Measurements from ENCODE around the gene FXYD3. TPM values are rescaled to one million over a fixed set of nuclear protein-coding genes. Genes with fewer than 3 reads are reported as not detected.

The FXYD3 gene
- total and polyA plus RNA-seq, 2 experiments from 2014 or later: 0.35 TPM; not detected in 1

DNA sequence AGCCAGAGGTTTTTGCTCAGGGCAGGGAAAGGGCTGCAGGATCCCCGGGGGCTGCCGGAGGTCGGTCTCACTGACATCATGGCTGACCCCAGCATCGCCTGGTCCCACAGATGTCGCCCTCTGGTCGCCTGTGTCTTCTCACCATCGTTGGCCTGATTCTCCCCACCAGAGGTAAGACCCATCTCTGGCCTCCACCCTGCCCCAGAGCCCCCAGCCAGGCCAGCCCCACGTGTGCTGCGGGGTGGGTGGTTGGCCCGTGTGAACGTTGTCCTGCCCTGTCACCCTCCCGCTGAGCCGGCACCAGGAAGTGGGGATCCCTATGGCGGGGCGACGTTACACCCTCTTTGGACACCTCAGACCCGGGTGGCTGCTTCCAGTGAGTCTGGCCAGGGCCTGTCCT lies 39.8 kb downstream of the FXYD3 start:
- peaks cover 27% of the 10 kb centered on the region for H3K27me3 ChIP-seq
- H3K36me3 ChIP-seq: no peaks in the 10 kb centered on the region
- no peak overlapping the region for H3K27ac ChIP-seq
- TF ChIP-seq, protein P1, sequence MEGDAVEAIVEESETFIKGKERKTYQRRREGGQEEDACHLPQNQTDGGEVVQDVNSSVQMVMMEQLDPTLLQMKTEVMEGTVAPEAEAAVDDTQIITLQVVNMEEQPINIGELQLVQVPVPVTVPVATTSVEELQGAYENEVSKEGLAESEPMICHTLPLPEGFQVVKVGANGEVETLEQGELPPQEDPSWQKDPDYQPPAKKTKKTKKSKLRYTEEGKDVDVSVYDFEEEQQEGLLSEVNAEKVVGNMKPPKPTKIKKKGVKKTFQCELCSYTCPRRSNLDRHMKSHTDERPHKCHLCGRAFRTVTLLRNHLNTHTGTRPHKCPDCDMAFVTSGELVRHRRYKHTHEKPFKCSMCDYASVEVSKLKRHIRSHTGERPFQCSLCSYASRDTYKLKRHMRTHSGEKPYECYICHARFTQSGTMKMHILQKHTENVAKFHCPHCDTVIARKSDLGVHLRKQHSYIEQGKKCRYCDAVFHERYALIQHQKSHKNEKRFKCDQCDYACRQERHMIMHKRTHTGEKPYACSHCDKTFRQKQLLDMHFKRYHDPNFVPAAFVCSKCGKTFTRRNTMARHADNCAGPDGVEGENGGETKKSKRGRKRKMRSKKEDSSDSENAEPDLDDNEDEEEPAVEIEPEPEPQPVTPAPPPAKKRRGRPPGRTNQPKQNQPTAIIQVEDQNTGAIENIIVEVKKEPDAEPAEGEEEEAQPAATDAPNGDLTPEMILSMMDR (IDR thresholded peaks at IDR 0.05; ENCODE audit: low read depth, low read length): no peak
- H3K9me3 ChIP-seq (ENCODE audit: low read depth): no peaks in the 10 kb centered on the region
- H3K4me1 ChIP-seq (ENCODE audit: low read depth): peaks cover 6% of the 10 kb centered on the region
- peak overlapping the region; percentile 39 for H3K4me3 ChIP-seq
- DNase-seq (ENCODE audit: low read depth in 1 of 2, low spot score in 1 of 2): no peak

DNA sequence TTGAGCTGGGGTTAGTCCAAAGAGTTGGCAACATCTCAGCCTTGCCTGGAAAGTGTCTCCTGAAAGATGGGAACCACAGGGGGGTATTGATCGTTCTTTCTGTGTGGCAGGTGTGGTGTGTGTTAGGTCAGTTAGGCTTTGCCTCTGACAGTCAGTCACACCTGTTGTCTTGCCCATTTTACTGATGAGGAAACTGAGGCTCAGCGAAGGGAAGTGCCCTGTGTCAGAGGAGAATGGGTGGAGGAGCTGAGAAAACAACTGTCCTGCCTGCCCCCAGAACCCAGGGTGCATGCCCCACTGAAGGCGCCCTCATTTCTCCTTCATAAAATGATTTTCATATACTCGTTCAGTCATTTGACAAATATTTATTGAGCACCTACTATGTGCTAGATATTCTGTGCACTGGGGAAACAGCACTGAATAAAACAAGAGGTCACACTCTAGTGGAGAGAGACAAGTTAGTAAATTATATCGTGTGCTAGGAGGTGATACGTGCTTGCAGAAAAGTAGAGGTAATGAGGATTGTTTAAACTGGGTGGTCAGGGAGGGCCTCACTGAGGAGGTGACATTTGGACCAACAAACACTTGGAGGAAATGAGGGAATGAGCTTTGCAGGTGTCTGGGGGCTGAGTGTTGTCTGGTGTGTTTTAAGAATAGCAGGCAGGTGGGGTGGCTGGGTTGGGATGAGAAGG lies 40.5 kb downstream of the FXYD3 start:
- TF ChIP-seq, protein P1 (IDR thresholded peaks at IDR 0.05; ENCODE audit: low read depth, low read length): no peak
- no peaks in the 10 kb centered on the region for H3K36me3 ChIP-seq
- peaks cover 6% of the 10 kb centered on the region for H3K4me1 ChIP-seq (ENCODE audit: low read depth)
- no peak for DNase-seq (ENCODE audit: low read depth in 1 of 2, low spot score in 1 of 2)
- no peaks in the 10 kb centered on the region for H3K9me3 ChIP-seq (ENCODE audit: low read depth)
- no peak overlapping the region for H3K4me3 ChIP-seq
- no peak overlapping the region for H3K27ac ChIP-seq
- H3K27me3 ChIP-seq: peaks cover 27% of the 10 kb centered on the region

DNA sequence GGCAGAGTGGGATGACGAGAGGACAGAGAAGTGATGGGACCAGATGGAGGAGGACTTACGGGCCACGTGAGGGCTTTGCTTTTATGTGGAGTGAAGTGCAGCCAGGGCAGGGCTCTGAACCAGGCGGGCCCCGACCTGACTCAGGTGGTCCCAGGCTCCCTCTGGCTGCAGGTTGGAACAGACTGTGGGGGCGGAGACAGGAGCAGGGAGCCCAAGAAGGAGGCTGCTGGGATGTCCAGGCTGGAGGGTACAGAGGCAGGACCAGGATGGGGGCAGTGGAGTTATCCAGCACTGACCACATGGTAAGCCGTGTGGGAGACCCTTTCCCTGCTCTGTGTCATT lies 41.0 kb downstream of the FXYD3 start:
- no peak overlapping the region for H3K27ac ChIP-seq
- no peaks in the 10 kb centered on the region for H3K36me3 ChIP-seq
- no peak for DNase-seq (ENCODE audit: low read depth in 1 of 2, low spot score in 1 of 2)
- TF ChIP-seq, protein P1 (IDR thresholded peaks at IDR 0.05; ENCODE audit: low read depth, low read length): no peak
- no peaks in the 10 kb centered on the region for H3K9me3 ChIP-seq (ENCODE audit: low read depth)
- peaks cover 27% of the 10 kb centered on the region for H3K27me3 ChIP-seq
- H3K4me1 ChIP-seq (ENCODE audit: low read depth): peaks cover 6% of the 10 kb centered on the region
- no peak overlapping the region for H3K4me3 ChIP-seq

DNA sequence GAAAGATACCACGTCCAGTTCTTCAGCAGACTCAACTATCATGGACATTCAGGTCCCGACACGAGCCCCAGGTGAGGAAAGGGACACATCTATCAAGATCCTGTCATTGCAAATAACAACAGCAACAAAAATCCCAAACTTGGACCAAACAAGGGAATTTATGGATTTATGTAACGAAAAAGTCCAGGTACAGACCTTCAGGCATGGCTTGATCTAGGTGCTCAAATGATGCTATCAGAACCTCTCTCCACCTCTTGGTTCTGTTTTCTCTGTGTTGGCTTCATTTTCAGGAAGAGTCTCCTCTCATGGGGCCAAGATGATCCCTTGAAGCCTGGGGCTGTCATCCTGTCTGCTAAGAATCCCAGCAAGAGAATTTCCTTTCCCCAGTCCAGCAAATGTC lies 41.8 kb downstream of the FXYD3 start:
- peaks cover 26% of the 10 kb centered on the region for H3K27me3 ChIP-seq
- no peaks in the 10 kb centered on the region for H3K36me3 ChIP-seq

DNA sequence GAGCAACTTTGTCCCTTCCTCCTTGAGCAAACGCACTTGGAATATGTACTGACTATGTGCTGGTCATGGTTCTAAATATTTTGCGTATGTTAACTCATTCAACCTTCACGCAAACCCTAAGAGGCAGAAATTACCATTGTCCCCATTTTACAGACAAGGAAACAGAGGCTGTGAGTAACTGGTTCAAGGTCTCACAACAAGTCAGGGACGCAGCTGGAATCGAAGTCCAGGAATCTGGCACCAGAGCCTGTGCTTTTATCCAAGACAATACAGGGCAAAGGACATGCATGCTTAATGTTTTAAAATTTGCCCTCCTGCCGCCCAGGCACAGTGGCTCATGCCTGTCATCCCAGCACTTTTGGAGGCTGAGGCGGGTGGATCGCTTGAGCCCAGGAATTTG lies 44.0 kb downstream of the FXYD3 start:
- TF ChIP-seq, protein P1 (IDR thresholded peaks at IDR 0.05; ENCODE audit: low read depth, low read length): no peak

More for the DNA sequence above, 41.8 kb downstream of the FXYD3 start:
- H3K4me3 ChIP-seq: no peak overlapping the region
- no peak for DNase-seq (ENCODE audit: low read depth in 1 of 2, low spot score in 1 of 2)
- TF ChIP-seq, protein P1 (IDR thresholded peaks at IDR 0.05; ENCODE audit: low read depth, low read length): no peak
- H3K9me3 ChIP-seq (ENCODE audit: low read depth): no peaks in the 10 kb centered on the region
- no peak overlapping the region for H3K27ac ChIP-seq
- peaks cover 6% of the 10 kb centered on the region for H3K4me1 ChIP-seq (ENCODE audit: low read depth)

More for the DNA sequence above, 44.0 kb downstream of the FXYD3 start:
- Histone ChIP-seq H3K4me1 (ENCODE audit: low read depth) (no peaks in the 10 kb centered on the region), H3K27ac (no peak overlapping the region), H3K4me3 (no peak overlapping the region), H3K27me3 (peaks cover 9% of the 10 kb centered on the region), H3K9me3 (ENCODE audit: low read depth) (no peaks in the 10 kb centered on the region), H3K36me3 (no peaks in the 10 kb centered on the region)
- no peak for DNase-seq (ENCODE audit: low read depth in 1 of 2, low spot score in 1 of 2)

All from cardiac muscle cell (in vitro differentiated cells and primary cell).